SIG-M5 treated with dmso at 0.1 percent for 504 hours (cell line): ENCODE measurements around the gene TFPI.
"Not testable (repeated sequence)": the region's sequence is repeated elsewhere in the genome, so short reads cannot be mapped to it uniquely, and the experiment has no call there.

Source experiments
- DNase-seq: peaks from one replicate; lab custom pipeline; 2025; ENCODE audit not compliant: unreplicated experiment; lab: John Stamatoyannopoulos, UW

TFPI gene

DNA sequence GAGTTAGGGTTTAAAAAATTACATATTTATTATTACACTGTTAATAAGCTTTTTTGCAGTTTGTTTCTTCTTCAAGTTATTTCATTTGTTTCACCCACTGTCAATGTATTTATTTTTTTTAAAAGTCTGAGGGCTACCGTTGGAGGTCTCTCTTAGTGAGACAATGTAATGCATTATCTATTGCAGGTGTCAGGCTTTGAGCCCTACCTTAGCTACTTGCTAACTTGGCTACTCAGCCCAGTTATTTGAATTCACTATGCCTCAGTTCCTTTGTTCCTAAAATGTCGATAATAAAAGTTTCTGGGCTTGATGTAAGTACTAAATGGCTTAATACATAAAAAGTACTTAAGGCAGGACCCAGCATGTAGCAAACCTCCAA, 458 bp upstream of the TFPI start:
- DNase-seq = no peak

DNA sequence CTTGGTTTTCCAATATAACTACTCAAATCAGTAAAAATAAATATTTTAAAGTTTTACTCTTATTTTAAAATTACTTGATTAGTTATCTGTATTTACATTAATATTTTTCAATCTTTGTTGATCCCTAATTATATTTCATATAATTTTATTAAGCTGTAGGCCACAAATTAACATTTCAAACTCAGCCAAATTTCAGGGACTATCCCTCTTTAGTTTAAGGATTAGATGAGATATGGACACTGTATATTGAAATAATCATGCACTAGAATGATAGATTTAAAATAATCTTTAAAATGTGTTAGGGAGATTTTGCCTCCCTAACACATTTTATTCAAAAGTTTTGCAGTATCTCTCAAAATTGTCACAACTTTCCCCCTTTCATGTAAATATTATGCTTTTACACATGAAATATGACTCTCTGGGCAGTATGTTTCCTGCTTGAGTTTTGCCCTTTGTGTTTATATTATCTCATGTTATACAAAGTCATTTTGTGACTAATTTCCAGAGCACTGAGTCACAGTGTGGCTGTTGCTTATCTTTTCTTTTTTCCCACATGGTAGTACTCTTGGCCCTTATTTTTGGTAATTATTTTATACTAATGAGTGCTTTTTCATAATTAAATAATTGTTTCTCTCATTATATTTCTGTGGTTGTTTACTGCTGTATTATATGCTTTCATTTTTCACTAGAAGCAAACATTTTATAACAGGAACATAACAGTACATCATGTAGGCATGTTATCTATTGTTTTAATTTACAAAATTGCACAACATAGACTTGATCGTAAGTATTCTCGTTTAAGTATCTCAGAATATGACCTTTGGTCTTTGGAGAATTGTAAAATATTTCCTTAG, 1.2 kb downstream of the TFPI start:
- DNase-seq = no peak

DNA sequence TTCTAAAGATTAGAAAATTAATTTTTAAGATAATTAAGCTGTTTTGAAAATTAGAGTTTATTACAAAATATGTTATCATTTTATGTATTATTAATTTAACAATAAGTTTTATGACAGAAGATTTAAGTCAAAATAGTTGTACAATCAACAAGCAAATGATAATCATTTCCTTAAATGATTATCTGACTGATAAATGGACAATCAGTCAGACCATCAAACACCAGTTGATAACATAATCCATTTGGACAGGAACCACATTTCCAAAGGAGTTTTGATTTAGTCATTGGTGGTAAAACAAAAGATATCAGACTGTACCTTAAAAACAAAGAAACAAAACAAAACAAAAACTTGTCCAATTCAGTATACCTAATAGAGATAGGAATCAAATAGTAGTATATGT, 1.9 kb downstream of the TFPI start:
- no peak for DNase-seq

DNA sequence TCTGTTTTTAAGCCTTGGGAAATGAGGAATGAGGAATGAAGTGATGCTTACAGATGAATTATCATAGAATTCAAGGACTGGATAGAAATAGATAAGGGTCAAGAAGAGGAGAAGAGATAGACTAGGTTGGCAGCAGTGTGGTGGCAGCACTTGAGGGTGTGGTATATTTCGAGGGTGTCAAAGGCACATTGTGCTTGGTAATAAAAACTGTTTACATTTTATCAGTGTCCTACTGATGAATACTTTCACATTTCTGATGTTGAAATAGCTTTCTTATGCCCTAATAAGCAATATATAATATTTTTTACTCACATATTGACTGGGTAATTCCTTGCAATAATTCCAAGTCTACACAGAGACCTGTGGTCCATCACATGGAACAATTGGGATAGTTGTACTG, 3.4 kb downstream of the TFPI start:
- no peak for DNase-seq

DNA sequence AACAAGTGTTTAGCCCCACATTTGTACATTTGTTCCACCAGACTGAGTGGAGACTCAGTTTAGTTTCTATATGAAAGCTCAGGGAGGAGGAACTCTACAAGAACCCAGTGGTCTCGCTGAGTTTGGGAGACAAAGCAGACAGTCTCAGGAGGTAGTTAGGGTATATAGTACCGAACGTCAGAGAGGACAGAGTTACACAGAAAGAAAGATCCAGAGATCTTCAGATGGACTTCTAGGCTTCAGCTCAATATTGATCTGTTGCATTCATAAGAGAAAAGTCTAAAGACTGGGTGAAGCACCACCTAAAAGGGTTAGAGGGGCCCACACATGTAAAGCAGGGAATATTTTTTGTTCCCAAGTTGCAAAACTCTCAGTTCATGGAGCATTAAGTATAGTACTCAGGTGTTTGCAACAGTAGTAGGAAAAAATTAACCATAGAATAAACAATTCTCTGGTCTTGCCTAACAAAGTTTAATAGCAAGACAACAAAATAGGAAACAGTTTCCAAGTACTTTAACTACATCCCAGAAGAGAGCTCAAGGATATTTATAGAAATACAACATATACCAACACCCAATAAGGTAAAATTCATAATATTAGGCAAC, 4.2 kb downstream of the TFPI start:
- DNase-seq = no peak

DNA sequence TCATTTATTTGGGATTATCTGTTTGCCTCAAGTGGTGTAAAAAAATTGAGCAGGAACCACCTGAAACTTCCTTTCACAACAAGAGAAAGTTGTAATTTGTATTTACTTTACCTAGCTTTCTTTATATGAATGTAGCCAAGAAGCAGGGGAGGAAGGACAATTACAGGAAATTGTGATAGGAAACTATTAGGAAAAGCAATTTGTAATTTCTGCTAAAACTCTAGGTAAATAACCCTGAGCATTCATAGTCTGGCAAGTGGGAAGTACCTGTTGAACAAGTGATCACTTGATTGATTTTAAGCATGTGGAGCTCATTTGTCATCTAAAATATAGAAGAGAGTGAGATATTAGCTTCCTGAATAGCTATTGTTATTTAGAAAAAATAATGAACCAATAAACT, 5.0 kb downstream of the TFPI start:
- no peak for DNase-seq

DNA sequence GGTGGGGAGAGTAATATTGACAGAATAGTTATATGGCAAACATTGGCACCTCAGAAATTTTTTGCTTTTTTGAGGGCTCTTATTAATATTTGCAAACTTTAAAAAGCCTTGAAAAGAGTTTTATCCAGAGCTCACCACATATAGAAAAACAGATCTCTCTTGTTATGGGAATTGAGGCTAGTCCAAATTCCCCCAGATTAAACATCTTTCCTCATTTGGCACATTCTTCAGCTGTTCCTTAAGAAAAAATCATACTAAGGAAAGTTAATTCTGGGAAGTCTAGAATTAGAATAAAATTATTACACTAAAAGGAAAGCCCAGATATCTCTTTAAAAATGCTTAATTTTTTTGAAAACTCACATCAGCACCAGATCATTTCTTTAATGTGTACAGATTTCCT, 5.6 kb downstream of the TFPI start:
- no peak for DNase-seq

DNA sequence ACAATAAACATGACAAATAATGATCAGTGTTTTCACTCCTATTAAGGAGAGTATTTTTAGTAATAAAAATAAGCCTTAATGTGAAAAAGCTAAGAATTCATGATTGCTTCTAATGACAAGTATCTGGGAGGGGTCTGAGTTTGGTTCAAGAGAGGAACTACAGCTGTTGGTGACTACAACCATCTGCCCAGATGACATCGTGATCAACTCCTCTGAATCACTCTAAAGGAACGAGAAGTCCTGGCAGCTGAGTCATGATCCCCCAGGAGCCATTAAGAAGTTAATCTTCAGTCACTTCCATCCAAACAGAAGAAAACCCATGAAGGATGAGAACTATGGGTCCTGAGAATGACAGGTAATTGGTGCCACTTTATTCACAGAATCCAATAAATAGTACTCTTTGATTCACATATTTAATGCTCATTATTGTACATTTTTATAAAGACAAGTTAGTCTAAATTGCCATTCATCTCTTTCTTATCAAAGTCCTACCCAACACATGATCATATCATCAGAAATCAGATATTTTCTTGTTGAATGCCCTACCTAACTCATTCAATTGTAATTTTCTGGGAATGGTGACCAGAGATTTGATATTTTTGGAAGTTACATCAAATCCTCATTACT, 6.8 kb downstream of the TFPI start:
- peak; percentile 33 for DNase-seq

DNA sequence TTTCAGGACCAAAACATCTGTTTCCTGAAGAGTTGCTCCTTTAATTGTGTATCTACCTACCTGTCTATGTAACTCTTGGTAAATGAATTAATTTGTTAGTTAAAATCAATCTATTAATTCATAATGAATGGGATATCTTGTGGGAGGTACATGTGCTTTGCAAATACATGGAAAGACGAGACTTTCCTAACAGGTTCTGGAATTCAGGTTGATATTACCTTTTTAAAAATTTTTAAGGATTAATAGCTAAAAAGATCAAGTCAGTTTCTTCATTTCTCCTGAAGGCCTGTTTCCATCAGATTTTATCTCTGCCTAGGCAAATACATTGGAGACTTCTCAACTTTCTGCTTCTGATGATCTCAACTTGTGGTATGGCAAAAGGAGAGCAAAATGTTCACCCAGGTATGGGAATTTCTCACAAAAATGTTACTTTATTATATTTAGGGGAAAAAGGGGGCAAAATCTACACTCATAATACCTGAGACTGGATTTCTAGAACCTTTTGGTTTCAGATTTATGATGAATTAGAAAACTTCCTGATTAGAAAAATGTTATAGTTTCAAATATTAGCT, 7.4 kb downstream of the TFPI start:
- no peak for DNase-seq

DNA sequence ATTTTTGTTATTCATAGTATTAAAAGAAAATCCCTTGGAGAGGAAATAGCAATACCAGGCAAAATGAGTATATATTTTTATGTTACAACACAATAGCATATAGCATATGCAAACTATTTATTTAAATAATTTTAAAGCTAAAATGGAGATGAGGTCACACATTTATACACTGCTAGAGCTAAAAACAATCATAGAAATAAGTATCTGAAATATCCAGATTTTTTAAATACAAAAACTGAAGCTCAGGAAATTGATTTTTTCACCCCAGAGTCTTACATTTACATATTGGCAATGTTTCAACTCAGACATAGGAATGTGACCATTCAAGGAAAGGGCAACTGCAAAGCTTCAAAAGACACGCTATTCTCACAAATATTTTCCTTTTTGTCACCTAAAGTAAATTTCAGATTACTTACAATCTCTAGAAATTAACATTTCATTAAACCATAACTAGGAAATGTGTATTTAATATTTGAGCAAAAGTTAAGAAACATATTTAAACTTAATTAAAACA, 8.9 kb downstream of the TFPI start:
- DNase-seq = no peak

DNA sequence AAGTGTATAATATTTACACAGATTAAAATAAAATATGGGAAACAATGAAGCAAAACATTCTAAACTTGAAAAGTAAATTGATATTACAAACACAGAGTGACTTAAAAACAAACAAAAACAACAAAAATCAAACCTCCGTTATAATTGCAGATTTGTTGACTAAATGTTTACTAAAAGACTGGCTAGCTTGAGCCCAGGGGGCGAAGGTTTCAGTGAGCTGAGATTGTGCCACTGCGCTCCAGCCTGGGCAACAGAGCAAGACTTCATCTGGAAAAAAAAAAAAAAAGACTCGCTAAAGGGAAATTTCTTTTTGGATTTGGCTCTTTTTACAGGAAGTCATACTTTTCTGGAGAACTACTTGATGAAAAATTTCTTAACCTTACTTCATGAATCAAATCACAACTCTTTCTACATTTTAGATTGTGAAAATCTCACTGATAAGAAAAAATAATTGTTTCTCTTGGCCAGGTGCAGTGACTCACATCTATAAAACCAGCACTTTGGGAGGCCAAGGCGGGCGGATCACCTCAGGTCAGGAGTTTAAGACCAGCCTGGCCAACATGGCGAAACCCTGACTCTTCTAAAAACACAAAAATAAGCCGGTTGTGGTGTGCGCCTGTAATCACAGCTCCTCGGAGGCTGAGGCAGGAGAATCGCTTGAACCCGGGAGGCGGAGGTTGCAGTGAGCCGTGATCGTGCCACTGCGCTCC, 9.7 kb downstream of the TFPI start:
- DNase-seq = no peak

DNA sequence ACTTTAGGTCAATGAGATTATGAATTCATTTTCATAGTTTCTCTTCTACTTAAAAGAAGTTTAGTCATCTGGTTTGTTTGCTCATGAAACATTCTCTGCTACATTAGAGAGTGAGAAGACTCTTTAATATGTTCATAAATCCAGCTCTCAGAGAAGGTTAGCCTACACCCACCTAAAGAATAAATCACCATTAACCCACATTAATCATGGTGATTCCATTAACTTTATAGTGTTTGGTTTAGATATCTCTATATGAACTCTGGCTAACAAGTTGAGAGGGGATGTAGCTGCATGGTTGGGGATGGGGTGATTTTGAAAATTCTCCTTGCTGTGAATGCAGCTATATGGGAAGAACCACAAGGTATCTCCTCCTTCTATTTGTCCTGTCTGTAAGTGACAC, 10.7 kb downstream of the TFPI start:
- DNase-seq = no peak

DNA sequence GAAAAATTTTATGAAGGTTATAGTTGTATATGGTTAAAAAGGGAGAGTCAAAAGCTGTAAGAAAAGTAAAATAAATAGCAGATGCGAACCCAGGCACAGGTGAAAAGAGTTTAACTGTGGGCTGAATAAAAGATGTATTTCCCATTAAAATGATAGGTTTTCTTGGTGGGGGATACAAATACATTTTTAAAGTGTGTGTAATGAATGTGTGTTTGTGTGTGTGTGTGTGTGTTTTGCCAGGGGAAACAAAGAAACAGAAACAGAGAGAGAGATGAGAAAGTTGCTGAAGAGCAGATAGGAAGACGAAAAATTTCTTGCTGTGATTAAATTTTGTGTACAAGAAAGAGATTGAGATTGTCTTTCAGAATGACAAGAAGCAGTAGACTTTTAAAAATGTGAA, 12.1 kb downstream of the TFPI start:
- DNase-seq = no peak

DNA sequence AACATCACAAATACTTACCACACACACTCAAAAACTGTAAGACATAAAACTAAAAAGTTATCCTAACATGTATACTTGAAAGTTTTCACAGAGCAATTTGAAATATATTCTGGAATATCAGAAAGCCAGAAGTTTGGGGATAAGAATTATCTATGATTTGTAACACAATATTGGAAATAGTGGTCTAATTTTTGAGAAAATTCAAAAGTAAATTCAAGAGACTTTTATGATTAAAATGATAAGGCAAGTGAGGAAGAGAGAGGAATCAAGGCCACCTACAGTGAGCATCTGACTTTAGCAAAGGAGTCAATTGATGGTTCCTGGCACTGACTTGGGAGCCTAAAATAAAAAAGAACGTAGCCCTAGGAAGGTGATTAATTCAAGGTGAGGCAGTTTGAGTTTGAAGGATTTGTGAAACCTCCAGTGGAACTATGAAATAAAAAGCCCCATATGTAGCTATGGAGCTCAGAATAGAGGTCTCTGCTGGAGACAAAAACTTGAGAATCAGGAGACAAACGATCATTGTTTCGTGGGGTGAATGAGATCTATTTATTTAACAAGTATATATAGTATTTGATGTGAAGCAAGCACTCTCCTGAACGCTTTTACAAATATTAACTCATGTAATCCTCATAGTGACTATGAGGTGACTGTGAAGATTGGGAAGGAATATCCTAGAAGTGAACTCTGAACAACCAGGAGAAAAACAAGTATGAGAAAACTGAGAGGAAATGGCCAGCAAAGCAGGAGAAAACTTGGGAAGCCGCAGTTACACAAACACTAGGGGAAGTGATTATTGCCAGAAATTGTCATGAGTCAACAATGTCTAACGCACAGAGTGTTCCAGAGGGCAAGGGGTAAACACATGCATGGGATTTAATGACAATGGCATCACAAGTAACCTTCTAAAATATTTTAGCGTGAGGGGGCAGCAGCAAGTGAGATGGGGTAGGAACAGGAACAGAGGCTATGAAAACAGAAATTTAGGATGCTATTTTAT, 12.8 kb downstream of the TFPI start:
- no peak for DNase-seq

DNA sequence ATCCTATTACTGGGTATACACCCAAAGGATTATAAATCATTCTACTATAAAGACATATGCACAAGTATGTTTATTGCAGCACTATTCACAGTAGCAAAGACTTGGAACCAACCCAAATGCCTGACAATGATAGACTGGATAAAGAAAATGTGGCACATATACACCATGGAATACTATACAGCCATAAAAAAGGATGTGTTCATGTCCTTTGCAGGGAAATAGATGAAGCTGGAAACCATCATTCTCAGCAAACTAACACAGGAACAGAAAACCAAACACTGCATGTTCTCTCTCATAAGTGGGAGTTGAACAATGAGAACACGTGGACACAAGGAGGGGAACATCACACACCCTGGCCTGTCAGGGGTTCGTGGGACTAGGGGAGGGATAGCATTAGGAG, 16.0 kb downstream of the TFPI start:
- DNase-seq = not testable (repeated sequence)

DNA sequence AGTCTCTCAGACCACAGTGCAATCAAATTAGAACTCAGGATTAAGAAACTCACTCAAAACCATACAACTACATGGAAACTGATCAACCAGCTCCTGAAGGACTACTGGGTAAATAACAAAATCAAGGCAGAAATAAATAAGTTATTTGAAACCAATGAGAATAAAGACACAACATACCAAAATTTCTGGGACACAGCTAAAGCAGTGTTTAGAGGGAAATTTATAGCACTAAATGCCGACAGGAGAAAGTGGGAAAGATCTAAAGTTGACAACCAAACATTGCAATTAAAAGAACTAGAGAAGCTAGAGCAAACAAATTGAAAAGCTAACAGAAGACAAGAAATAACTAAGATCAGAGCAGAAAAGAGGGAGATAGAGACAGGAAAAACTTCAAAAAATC, 18.9 kb downstream of the TFPI start:
- not testable (repeated sequence) for DNase-seq

DNA sequence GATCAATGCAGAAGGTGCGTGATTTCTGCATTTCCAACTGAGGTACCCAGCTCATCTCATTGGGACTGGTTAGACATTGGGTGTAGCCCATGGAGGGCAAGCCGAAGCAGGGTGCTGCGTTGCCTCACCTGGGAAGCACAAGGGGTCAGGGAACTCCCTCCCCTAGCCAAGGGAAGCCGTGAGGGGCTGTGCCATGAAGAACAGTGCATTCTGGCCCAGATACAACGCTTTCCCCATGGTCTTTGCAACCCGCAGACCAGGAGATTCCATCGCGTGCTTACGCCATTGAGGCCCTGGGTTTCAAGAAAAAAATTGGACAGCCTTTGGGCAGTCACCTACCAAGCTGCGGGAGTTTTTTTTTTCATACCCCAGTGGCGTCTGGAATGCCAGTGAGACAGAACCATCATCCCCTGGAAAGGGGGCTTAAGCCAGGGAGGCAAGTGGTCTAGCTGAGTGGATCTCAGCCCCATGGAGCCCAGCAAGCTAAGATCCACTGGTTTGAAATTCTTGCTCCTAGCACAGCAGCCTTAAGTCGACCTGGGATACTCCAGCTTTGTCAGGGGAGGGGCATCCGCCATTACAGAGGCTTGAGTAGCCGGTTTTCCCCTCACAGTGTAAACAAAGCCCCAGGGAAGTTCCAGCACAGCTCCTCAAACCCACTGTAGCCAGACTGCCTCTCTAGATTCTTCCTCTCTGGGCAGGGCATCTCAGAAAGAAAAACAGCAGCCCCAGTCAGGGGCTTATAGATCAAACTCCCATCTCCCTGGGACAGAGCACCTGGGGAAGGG, 21.7 kb downstream of the TFPI start:
- DNase-seq = no peak

DNA sequence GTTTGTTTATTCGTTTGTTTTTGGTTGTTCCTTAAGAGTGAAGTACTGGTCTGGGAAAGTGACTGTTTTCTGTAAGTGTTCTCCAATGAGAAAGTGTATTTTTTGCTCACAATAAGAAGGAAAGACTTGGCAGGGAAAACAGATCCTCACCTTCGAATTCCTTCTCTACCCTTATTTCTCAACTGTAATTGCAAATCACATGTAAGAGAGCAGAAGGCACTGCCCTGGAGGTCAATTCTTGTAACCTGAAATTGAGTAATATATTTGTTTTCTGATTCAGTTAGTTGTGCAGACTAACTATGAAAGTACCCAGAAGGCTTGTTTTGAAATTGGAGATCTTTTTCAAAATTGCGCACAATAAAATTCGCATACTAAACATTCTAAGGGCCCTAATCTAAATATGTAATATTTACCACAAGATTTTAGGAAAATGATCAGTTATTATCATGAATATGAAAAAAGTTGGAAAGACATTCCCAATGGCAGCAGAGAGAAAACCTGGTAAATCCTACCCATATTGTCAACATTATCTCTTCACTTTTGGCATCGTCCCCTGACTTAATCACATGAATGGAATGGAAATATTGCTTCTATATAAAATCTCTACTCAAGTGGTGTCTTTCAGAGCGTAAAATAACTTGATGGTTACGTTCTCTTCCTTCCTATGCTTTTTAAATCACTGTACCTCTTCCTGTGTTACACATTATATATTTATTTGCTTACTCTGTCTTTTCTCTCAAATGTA, 24.1 kb downstream of the TFPI start:
- DNase-seq = no peak
